Keratinocyte (primary cell): Measurements from ENCODE around the gene MPO. TPM values are rescaled to one million over a fixed set of nuclear protein-coding genes. Genes with fewer than 3 reads are reported as not detected.

Experiments used
- DNase-seq: peaks from one replicate; pipeline ENCODE4 v3.0.0-alpha.2; 2011; ENCODE audit warnings: low read depth, missing footprints, low spot score
- FAIRE-seq: peaks from 2 replicates; lab custom pipeline; 2011; peaks lifted over from hg19 to GRCh38; lab: Jason Lieb, UNC
- H2AFZ ChIP-seq: 2 replicates; pipeline ENCODE4 v1.6.0; 2012; ENCODE audit warnings: low read length, control low read depth, inconsistent platforms; ENCODE audit not compliant: control insufficient read depth
- H3K27ac ChIP-seq: 2 replicates; pipeline ENCODE4 v1.5.1; 2011; ENCODE audit warnings: low read length; ENCODE audit not compliant: control insufficient read depth, insufficient read depth
- H3K27me3 ChIP-seq: 3 replicates; pipeline ENCODE4 v1.6.0; 2011; ENCODE audit warnings: low read length; ENCODE audit not compliant: control insufficient read depth, insufficient read depth; ENCODE audit errors: extremely low read depth
- H3K36me3 ChIP-seq, 2 experiments: 2 replicates in 1 of 2; 3 replicates in 1 of 2; pipeline ENCODE4 v1.5.1; 2011; ENCODE audit warnings: low read length in 2 of 2, mild to moderate bottlenecking in 1 of 2; ENCODE audit not compliant: control insufficient read depth in 2 of 2, insufficient read depth in 2 of 2; ENCODE audit errors: extremely low read depth in 1 of 2
- H3K4me1 ChIP-seq: 3 replicates; pipeline ENCODE4 v1.5.1; 2011; ENCODE audit warnings: low read length; ENCODE audit not compliant: control insufficient read depth, insufficient read depth; ENCODE audit errors: extremely low read depth
- H3K4me2 ChIP-seq: 3 replicates; pipeline ENCODE4 v1.6.0; 2011; ENCODE audit warnings: low read depth, low read length; ENCODE audit not compliant: control insufficient read depth, insufficient read depth; ENCODE audit errors: extremely low read depth
- H3K4me3 ChIP-seq, 3 experiments: fragments of 200-600 bp in 1 of 3; sonication (generic) in 1 of 3; 2 replicates in 2 of 3; 3 replicates in 1 of 3; pipeline ENCODE4 v1.5.1; 2011 to 2016; ENCODE audit warnings: low read length in 3 of 3, mild to moderate bottlenecking in 3 of 3, control low read depth in 2 of 3, inconsistent platforms in 1 of 3, low read depth in 1 of 3, mixed read lengths in 1 of 3, mixed run types in 1 of 3, moderate library complexity in 1 of 3; ENCODE audit not compliant: control insufficient read depth in 2 of 3, insufficient read depth in 2 of 3; ENCODE audit errors: extremely low read depth in 1 of 3
- H3K79me2 ChIP-seq: 2 replicates; pipeline ENCODE4 v1.6.0; 2012; ENCODE audit warnings: low read length; ENCODE audit not compliant: control insufficient read depth, insufficient read depth
- H3K9ac ChIP-seq: 3 replicates; pipeline ENCODE4 v1.6.0; 2011; ENCODE audit warnings: low read length; ENCODE audit not compliant: control insufficient read depth, insufficient read depth; ENCODE audit errors: extremely low read depth
- H3K9me1 ChIP-seq: 3 replicates; pipeline ENCODE4 v1.6.0; 2011; ENCODE audit warnings: low read length; ENCODE audit not compliant: control insufficient read depth, insufficient read depth; ENCODE audit errors: extremely low read depth
- H3K9me3 ChIP-seq: 2 replicates; pipeline ENCODE4 v1.5.1; 2012; ENCODE audit warnings: low read depth, low read length; ENCODE audit not compliant: control insufficient read depth
- H4K20me1 ChIP-seq: 3 replicates; pipeline ENCODE4 v1.6.0; 2011; ENCODE audit warnings: low read length; ENCODE audit not compliant: control insufficient read depth, insufficient read depth; ENCODE audit errors: extremely low read depth
- EZH2 ChIP-seq: IDR thresholded peaks from one replicate; pipeline ENCODE4 v1.6.1; 2012; ENCODE audit warnings: inconsistent platforms, mild to moderate bottlenecking, low read length, moderate library complexity
- dilution Hi-C: fragments of 300-500 bp; cut with MboI; formaldehyde crosslinking; loops from one replicate; pipeline ENCODE4 v1.7.0; 2020; ENCODE audit warnings: low sequenced_read_pairs; ENCODE audit not compliant: extremely low pct_ligation_motif_present
- polyA plus RNA-seq, 5 experiments: library from polyadenylated mRNA; depleted of rRNA in 3 of 5; stranded (reverse) in 3 of 5; stranded (forward) in 1 of 5; unstranded in 1 of 5; fragments of >200 nt; gene quantifications; 1 replicate in 1 of 5; 2 replicates in 3 of 5; 3 replicates in 1 of 5; pipeline versions ENCODE4 v1.2.1 to v1.2.3, GENCODE V29; 2011 to 2012; ENCODE audit warnings: missing spikeins in 2 of 5, low read depth in 1 of 5, low replicate concordance in 1 of 5
- TF ChIP-seq, protein P1 (sequence below), 3 experiments: IDR thresholded peaks in 1 of 3; conservative IDR thresholded peaks in 1 of 3; optimal IDR thresholded peaks in 1 of 3; 2 replicates in 2 of 3; 3 replicates in 1 of 3; pipeline versions ENCODE3 to v1.5.1; 2011; ENCODE audit warnings: low read length in 3 of 3, mild to moderate bottlenecking in 3 of 3, moderate library complexity in 2 of 3, control low read depth in 1 of 3, inconsistent platforms in 1 of 3; ENCODE audit not compliant: insufficient read depth in 2 of 3; ENCODE audit errors: extremely low read depth in 1 of 3

The MPO gene
- polyA plus RNA-seq, 1 donor (not counting 4 experiments of a cell fraction or from before 2014, with no cell fraction given), result not detected

DNA sequence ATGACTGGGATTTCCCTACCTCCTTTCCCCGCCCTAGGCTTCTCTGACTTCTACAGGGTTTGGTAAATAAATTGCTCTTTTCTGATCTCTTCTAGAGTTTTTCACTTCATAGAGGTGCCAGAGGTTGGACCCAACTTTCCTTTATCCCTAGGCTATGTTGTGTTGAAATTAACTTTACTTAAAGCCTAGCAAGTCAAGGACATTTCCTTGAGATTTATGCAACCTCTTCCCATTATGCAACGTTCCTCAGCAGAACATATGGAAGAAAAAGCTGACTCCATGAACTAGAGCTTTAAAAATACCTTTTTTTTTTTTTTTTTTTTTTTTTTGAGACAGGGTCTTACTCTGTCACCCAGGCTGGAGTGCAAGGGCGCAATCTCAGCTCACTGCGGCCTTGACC lies 15.5 kb downstream of the MPO start:
- no peaks in the 10 kb centered on the region for H3K4me1 ChIP-seq
- no peaks in the 10 kb centered on the region for H3K79me2 ChIP-seq
- H3K9me1 ChIP-seq, result no peaks in the 10 kb centered on the region
- FAIRE-seq (peak; percentile 9), DNase-seq (no peak)
- no peak overlapping the region for H3K4me2 ChIP-seq
- H3K36me3 ChIP-seq, result no peaks in the 10 kb centered on the region
- H2AFZ ChIP-seq, result no peak overlapping the region
- peaks cover 19% of the 10 kb centered on the region for H3K27me3 ChIP-seq
- H3K27ac ChIP-seq, result no peak overlapping the region
- no peaks in the 10 kb centered on the region for H4K20me1 ChIP-seq
- no peak overlapping the region for H3K9ac ChIP-seq
- TF ChIP-seq, protein P1, sequence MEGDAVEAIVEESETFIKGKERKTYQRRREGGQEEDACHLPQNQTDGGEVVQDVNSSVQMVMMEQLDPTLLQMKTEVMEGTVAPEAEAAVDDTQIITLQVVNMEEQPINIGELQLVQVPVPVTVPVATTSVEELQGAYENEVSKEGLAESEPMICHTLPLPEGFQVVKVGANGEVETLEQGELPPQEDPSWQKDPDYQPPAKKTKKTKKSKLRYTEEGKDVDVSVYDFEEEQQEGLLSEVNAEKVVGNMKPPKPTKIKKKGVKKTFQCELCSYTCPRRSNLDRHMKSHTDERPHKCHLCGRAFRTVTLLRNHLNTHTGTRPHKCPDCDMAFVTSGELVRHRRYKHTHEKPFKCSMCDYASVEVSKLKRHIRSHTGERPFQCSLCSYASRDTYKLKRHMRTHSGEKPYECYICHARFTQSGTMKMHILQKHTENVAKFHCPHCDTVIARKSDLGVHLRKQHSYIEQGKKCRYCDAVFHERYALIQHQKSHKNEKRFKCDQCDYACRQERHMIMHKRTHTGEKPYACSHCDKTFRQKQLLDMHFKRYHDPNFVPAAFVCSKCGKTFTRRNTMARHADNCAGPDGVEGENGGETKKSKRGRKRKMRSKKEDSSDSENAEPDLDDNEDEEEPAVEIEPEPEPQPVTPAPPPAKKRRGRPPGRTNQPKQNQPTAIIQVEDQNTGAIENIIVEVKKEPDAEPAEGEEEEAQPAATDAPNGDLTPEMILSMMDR (optimal IDR thresholded peaks at IDR 0.05 in 1 of 3, IDR thresholded peaks at IDR 0.05 in 1 of 3, conservative IDR thresholded peaks at IDR 0.05 in 1 of 3; ENCODE audit: extremely low read depth in 1 of 3, insufficient read depth in 2 of 3, low read length in 3 of 3), result no peak
- TF ChIP-seq EZH2, result no peak
- dilution Hi-C loops, result no loop called here
- H3K9me3 ChIP-seq, result no peaks in the 10 kb centered on the region
- no peak overlapping the region for H3K4me3 ChIP-seq

DNA sequence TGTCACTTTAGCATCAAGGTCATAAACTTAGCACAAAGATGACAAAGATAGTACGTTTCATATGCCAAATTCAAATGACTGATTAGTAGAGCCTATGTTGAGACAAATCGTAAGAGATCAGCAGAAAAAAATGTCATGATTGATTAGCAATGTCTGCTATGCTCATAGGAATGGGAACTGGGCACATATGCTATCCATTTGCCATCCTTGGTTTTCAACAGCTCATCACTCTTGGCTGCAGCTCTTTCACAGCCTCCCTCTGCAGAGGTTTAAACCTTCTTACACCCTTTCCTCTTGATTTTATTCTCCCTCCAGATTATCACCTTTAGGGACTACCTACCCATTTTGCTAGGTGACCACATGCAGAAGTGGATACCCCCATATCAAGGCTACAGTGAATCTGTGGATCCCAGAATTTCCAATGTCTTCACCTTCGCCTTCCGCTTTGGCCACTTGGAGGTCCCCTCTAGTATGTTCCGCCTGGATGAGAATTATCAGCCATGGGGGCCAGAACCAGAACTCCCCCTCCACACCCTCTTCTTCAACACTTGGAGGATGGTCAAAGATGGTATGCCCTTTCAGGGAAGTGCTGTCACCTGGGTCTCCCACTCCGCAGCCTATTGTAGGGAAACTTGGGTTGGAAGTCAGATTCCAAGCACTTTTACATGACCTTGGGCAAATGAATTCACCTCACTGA lies 16.2 kb downstream of the MPO start:
- H2AFZ ChIP-seq, result no peak overlapping the region
- no peaks in the 10 kb centered on the region for H3K79me2 ChIP-seq
- H3K4me3 ChIP-seq, result no peak overlapping the region
- FAIRE-seq (no peak), DNase-seq (no peak)
- dilution Hi-C loops, result no loop called here
- H3K9me1 ChIP-seq, result no peaks in the 10 kb centered on the region
- no peak overlapping the region for H3K4me2 ChIP-seq
- no peaks in the 10 kb centered on the region for H3K36me3 ChIP-seq
- no peaks in the 10 kb centered on the region for H3K9me3 ChIP-seq
- H3K9ac ChIP-seq, result no peak overlapping the region
- H3K27ac ChIP-seq, result no peak overlapping the region
- H3K27me3 ChIP-seq, result peaks cover 19% of the 10 kb centered on the region
- TF ChIP-seq, protein P1 (optimal IDR thresholded peaks at IDR 0.05 in 1 of 3, IDR thresholded peaks at IDR 0.05 in 1 of 3, conservative IDR thresholded peaks at IDR 0.05 in 1 of 3; ENCODE audit: extremely low read depth in 1 of 3, insufficient read depth in 2 of 3, low read length in 3 of 3), result no peak
- TF ChIP-seq EZH2, result no peak
- H4K20me1 ChIP-seq, result no peaks in the 10 kb centered on the region
- H3K4me1 ChIP-seq, result no peaks in the 10 kb centered on the region
